SK-N-SH (cell line): Measurements from ENCODE around the gene IGF1R. TPM values are rescaled to one million over a fixed set of nuclear protein-coding genes. Genes with fewer than 3 reads are reported as not detected.

Source experiments
- CHD2 ChIP-seq: fragments of 150-350 bp; IDR thresholded peaks from 2 replicates; pipeline ENCODE4 v1.6.1; 2018; ENCODE audit warnings: low read length; ENCODE audit not compliant: partially characterized antibody
- ELF1 ChIP-seq: IDR thresholded peaks from 2 replicates; pipeline ENCODE4 v1.4.0; 2012
- EP300 ChIP-seq, 2 experiments: IDR thresholded peaks; 2 replicates each; pipeline versions ENCODE4 v1.4.0 to v1.6.1; 2012; ENCODE audit warnings: borderline replicate concordance in 1 of 2, low read depth in 1 of 2, low read length in 1 of 2
- EZH2phosphoT487 ChIP-seq: fragments of 200-600 bp; sonication (generic); IDR thresholded peaks from 2 replicates; pipeline ENCODE4 v1.6.1; 2017; ENCODE audit warnings: low read depth, mixed run types, mild to moderate bottlenecking, antibody characterized with exemption, moderate library complexity, borderline replicate concordance
- FOXM1 ChIP-seq: IDR thresholded peaks from 2 replicates; pipeline ENCODE4 v1.4.0; 2012; ENCODE audit warnings: low read depth, mild to moderate bottlenecking
- GABPA ChIP-seq: IDR thresholded peaks from 2 replicates; pipeline ENCODE4 v1.4.0; 2012; ENCODE audit warnings: low read depth, mild to moderate bottlenecking
- GATA2 ChIP-seq: sonication (generic); formaldehyde crosslinking; IDR thresholded peaks from 2 replicates; pipeline ENCODE4 v1.5.0; 2020; ENCODE audit warnings: mild to moderate bottlenecking, missing genetic modification reagents
- MEF2A ChIP-seq: IDR thresholded peaks from 2 replicates; pipeline ENCODE4 v1.4.0; 2012; ENCODE audit warnings: low read depth, borderline replicate concordance
- MXI1 ChIP-seq: IDR thresholded peaks from 2 replicates; pipeline ENCODE4 v1.6.1; 2012; ENCODE audit warnings: mild to moderate bottlenecking, low read depth, low read length, improper control_type of control experiment
- POLR2AphosphoS5 ChIP-seq: IDR thresholded peaks from 2 replicates; pipeline ENCODE4 v1.6.1; 2012; ENCODE audit warnings: low read depth, low read length
- RCOR1 ChIP-seq: fragments of 150-350 bp; IDR thresholded peaks from 2 replicates; pipeline ENCODE4 v1.6.1; 2017; ENCODE audit warnings: antibody characterized with exemption, low read length
- RFX5 ChIP-seq: IDR thresholded peaks from 2 replicates; pipeline ENCODE4 v1.6.1; 2012; ENCODE audit warnings: mild to moderate bottlenecking, improper control_type of control experiment, low read length
- SIN3A ChIP-seq: IDR thresholded peaks from 2 replicates; pipeline ENCODE4 v1.6.1; 2012; ENCODE audit warnings: low read depth, mild to moderate bottlenecking, low read length, moderate library complexity, borderline replicate concordance
- SMC3 ChIP-seq: IDR thresholded peaks from 2 replicates; pipeline ENCODE4 v1.6.1; 2012; ENCODE audit warnings: low read depth, low read length, improper control_type of control experiment
- TAF1 ChIP-seq: IDR thresholded peaks from 2 replicates; pipeline ENCODE4 v1.6.1; 2012; ENCODE audit warnings: low read depth, mild to moderate bottlenecking, low read length, moderate library complexity, borderline replicate concordance
- TCF12 ChIP-seq: IDR thresholded peaks from 2 replicates; pipeline ENCODE4 v1.4.0; 2012
- TEAD4 ChIP-seq: IDR thresholded peaks from 2 replicates; pipeline ENCODE4 v1.4.0; 2012; ENCODE audit warnings: mild to moderate bottlenecking, borderline replicate concordance; ENCODE audit not compliant: insufficient read depth
- polyA plus RNA-seq, 3 experiments: library from polyadenylated mRNA; depleted of rRNA; stranded (reverse); fragments of >200 nt; gene quantifications; 2 replicates each; pipeline ENCODE4 v1.2.3, GENCODE V29; 2012
- TF ChIP-seq, protein P1 (sequence below): IDR thresholded peaks from 2 replicates; pipeline ENCODE4 v1.4.0; 2012; ENCODE audit warnings: low read depth, borderline replicate concordance
- TF ChIP-seq, protein P2 (sequence below): IDR thresholded peaks from 2 replicates; pipeline ENCODE4 v1.6.1; 2012; ENCODE audit warnings: mild to moderate bottlenecking, low read depth, low read length, moderate library complexity
- TF ChIP-seq, protein P3 (sequence below): IDR thresholded peaks from 2 replicates; pipeline ENCODE4 v1.4.0; 2012; ENCODE audit warnings: low read depth
- TF ChIP-seq, protein P4 (sequence below): fragments of 150-350 bp; IDR thresholded peaks from 2 replicates; pipeline ENCODE4 v1.6.1; 2017; ENCODE audit warnings: antibody characterized with exemption, low read length, low read depth, borderline replicate concordance
- TF ChIP-seq, protein P5 (sequence below): IDR thresholded peaks from 2 replicates; pipeline ENCODE4 v1.4.0; 2012; ENCODE audit warnings: low read depth, borderline replicate concordance

The IGF1R gene
- polyA plus RNA-seq, 1 of the 3 experiments (the other 2 are of a cell fraction) = 9.5 TPM

DNA sequence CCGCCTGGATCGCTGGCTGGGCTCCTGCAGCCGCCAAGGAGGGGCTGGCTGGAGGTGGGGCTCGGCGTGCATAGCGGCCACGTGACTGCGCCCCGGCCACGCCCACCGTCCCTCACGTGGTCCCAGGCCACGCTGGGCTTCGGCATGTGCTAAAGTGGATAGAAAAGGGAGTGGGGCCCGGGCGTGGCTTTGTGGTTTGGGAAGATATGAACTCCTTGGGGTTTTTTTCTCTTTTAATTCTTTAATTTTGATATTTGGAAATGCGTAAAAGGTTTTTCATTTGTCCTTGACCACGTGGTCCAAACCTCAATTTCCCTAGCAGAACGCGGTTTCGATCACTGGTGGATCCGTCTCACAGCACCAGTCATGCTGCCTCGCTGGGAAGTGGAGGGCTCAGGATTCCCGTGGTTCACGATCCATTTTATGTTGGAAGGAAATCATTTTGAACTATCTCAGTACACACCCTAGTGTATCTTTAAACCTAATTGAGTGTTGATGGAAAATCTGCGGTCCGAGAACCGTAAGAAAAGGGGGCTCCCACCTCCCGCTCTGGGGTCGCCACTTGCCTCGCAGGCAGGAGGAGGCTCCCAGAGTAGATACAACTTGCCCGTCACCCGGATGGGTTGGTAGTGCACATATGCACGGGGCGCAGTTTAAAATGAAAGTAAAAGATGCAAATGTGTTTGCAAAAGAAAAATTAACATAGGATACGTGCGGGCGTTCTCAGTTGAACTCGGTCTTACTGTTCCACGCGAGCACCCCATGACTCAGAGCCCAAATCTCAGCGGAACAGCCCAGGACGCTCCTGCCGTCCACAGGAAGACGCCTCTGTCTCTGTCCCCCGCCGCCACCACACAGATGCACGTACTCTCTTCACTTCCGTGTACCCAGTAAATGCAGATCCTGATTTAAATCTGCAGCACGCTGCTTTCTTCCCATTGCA is 217.3 kb downstream of the IGF1R start (continued):
- TF ChIP-seq, protein P1, sequence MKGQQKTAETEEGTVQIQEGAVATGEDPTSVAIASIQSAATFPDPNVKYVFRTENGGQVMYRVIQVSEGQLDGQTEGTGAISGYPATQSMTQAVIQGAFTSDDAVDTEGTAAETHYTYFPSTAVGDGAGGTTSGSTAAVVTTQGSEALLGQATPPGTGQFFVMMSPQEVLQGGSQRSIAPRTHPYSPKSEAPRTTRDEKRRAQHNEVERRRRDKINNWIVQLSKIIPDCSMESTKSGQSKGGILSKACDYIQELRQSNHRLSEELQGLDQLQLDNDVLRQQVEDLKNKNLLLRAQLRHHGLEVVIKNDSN = peak; percentile 96
- TF ChIP-seq TCF12 (no peak), TEAD4 (no peak), TAF1 (peak; percentile 52; the same call in 1 of the 2 replicates), SIN3A (0 out of 2 replicates have a peak, but pooled peaks have one; percentile 24), POLR2AphosphoS5 (peak; percentile 41), CHD2 (no peak), GATA2 (peak; percentile 54), RFX5 (no peak), RCOR1 (0 out of 2 replicates have a peak, but pooled peaks have one; percentile 16), MXI1 (peak; percentile 97), FOXM1 (no peak), GABPA (peak; percentile 73), ELF1 (peak; percentile 63; the same call in 1 of the 2 replicates), SMC3 (no peak), EP300 (IDR thresholded peaks at IDR 0.05; ENCODE audit: borderline replicate concordance in 1 of 2, low read depth in 1 of 2, low read length in 1 of 2) (no peak), MEF2A (no peak), EZH2phosphoT487 (no peak)
- TF ChIP-seq, protein P2, sequence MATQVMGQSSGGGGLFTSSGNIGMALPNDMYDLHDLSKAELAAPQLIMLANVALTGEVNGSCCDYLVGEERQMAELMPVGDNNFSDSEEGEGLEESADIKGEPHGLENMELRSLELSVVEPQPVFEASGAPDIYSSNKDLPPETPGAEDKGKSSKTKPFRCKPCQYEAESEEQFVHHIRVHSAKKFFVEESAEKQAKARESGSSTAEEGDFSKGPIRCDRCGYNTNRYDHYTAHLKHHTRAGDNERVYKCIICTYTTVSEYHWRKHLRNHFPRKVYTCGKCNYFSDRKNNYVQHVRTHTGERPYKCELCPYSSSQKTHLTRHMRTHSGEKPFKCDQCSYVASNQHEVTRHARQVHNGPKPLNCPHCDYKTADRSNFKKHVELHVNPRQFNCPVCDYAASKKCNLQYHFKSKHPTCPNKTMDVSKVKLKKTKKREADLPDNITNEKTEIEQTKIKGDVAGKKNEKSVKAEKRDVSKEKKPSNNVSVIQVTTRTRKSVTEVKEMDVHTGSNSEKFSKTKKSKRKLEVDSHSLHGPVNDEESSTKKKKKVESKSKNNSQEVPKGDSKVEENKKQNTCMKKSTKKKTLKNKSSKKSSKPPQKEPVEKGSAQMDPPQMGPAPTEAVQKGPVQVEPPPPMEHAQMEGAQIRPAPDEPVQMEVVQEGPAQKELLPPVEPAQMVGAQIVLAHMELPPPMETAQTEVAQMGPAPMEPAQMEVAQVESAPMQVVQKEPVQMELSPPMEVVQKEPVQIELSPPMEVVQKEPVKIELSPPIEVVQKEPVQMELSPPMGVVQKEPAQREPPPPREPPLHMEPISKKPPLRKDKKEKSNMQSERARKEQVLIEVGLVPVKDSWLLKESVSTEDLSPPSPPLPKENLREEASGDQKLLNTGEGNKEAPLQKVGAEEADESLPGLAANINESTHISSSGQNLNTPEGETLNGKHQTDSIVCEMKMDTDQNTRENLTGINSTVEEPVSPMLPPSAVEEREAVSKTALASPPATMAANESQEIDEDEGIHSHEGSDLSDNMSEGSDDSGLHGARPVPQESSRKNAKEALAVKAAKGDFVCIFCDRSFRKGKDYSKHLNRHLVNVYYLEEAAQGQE = no peak
- TF ChIP-seq, protein P3, sequence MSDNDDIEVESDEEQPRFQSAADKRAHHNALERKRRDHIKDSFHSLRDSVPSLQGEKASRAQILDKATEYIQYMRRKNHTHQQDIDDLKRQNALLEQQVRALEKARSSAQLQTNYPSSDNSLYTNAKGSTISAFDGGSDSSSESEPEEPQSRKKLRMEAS = peak; percentile 98
- TF ChIP-seq, protein P4, sequence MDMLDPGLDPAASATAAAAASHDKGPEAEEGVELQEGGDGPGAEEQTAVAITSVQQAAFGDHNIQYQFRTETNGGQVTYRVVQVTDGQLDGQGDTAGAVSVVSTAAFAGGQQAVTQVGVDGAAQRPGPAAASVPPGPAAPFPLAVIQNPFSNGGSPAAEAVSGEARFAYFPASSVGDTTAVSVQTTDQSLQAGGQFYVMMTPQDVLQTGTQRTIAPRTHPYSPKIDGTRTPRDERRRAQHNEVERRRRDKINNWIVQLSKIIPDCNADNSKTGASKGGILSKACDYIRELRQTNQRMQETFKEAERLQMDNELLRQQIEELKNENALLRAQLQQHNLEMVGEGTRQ = peak; percentile 93
- TF ChIP-seq, protein P5, sequence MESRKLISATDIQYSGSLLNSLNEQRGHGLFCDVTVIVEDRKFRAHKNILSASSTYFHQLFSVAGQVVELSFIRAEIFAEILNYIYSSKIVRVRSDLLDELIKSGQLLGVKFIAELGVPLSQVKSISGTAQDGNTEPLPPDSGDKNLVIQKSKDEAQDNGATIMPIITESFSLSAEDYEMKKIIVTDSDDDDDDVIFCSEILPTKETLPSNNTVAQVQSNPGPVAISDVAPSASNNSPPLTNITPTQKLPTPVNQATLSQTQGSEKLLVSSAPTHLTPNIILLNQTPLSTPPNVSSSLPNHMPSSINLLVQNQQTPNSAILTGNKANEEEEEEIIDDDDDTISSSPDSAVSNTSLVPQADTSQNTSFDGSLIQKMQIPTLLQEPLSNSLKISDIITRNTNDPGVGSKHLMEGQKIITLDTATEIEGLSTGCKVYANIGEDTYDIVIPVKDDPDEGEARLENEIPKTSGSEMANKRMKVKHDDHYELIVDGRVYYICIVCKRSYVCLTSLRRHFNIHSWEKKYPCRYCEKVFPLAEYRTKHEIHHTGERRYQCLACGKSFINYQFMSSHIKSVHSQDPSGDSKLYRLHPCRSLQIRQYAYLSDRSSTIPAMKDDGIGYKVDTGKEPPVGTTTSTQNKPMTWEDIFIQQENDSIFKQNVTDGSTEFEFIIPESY = no peak
